Stimulated activated CD4-positive, alpha-beta T cell treated with anti-CD3 and anti-CD28 coated beads, Interleukin-15, amount 100 ng/mL, for 48 hours (primary cell): Measurements from ENCODE around the gene ANK2.

ENCODE experiments used
- DNase-seq, 2 donors: peaks; one replicate each; pipeline ENCODE4 v3.0.0-alpha.2; 2020; ENCODE audit warnings: low read depth in 2 of 2

The ANK2 gene

DNA sequence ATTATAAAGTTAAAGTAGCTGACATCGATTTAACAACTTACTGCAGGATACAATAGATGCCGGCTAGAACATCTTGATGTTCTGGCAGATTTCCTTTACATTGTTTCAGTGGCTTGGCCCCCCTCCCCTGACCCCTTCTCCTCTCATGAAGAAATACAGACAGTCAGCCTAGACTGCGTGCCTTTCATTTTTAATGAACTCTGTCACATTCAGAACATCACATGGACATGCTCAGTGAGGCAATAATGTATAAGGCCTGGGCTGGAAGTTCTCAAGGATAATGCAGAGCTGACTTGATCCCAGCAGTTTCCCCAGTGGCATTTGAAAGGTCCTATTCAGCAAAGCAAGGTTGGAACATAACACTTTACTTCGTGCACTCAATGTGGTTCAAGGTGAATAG, 239.2 kb downstream of the ANK2 start:
- no peak for DNase-seq

GRCh38 chr4:113289766-113290165, 240.3 kb downstream of the ANK2 start:
- no peak for DNase-seq

DNA sequence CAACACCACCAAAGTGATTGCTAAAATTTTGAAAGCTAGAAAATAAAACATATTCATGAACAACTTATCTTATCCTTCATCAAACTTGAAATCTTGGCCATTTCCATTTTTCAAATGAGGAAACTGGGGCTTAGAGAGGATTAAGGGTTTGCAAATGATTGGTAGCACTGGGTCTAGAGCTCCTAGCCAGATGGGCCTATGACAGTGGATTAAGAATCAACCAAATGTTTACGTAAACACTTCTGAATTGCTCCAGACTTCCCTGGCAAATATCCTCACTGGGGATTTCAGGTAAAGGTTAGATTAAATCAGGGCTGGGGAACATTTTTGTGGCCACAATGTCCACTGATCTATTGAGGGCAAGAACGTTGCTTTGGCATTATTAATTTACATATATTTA, 241.2 kb downstream of the ANK2 start:
- no peak for DNase-seq

GRCh38 chr4:113292371-113293042, 243.1 kb downstream of the ANK2 start:
- DNase-seq = no peak

DNA sequence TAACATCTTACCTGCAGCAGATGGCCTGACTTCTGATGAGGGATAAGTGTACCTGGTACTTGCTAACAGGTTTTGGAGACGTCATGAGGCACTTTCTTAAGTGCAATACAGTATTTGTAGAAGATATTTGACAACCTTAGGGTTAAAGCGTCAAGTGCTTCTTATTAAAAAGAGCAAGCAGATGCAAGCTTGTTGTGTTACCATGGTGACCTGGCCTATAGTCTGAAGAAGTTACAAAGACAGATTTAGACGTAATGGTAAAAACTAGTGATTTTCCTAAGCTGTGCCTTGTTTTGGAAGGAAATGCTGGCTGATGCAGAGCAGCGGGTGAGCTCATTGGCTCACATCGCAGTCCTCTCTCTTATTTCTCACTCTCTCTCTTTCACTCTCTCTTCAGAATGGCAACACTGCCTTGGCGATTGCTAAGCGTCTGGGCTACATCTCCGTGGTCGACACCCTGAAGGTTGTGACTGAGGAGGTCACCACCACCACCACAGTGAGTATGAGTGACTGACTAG, 243.6 kb downstream of the ANK2 start:
- DNase-seq = no peak

- DNase-seq = no peak
Observed at GRCh38 chr4:113293674-113294073, 244.2 kb downstream of the ANK2 start.

GRCh38 chr4:113294908-113295307, 245.5 kb downstream of the ANK2 start:
- DNase-seq = no peak

DNA sequence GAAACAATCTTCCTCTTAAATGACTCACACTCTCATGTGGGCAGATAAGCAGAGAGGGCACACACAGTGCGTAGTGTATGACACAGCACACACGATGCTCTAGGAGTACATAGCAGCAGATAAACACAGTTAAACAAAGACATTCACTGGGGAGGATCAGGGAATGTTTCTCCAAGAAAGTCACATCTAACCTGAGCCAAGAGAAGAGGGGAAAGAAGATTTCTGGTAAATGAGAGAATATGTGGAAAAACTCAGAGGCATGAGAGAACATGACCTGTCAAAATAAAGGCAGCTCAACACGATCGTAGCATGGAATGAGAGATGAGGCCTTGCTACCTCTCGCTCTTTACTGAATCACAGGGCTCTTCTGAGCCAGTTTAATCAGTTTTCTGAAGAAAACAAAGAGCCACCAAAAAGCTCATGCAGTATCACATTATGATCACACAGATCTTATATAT, 251.0 kb downstream of the ANK2 start:
- DNase-seq = no peak

DNA sequence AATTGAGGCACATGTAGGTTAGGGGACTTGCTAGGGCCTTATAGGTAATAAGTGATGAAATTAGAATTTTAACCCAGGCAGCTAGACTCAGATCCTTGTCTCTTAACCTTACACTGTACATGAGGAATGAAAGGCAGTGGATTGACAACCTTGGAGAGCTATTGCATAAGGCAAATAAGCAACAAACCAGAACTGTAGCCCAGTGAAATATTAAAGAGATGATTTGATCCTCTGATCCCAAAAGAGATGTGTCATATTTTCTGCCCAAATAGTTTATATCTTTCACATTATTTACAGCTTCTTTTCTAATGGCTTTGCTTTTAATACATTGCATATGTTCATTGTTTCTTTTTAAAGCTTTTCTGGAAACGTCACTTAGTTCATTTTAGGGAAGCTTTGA, 252.6 kb downstream of the ANK2 start:
- no peak for DNase-seq

GRCh38 chr4:113303315-113303714, 253.9 kb downstream of the ANK2 start:
- no peak for DNase-seq

GRCh38 chr4:113311047-113311446, 261.6 kb downstream of the ANK2 start:
- no peak for DNase-seq

DNA sequence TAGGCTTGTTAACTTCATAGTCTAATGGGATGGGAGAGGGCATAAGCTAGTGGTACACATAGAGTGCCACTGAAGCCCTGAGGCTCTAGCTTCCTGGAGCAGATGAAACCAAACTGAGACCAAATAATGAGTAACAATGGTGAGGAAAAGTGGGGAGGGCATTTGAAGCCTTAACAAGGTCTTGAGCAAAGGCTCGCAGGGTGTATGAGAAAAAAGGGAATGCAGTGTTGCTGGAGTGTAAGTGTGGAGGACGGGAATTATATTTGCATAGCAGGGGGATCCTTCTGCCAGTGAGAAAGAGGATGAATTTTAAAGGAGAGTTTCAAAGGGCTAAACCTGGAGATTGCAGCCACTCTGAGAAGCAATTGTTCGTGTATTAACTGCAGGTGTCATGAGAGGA, 263.1 kb downstream of the ANK2 start:
- DNase-seq = no peak

- no peak for DNase-seq
Observed at GRCh38 chr4:113314426-113314825, 265.0 kb downstream of the ANK2 start.

- DNase-seq = no peak
Observed at GRCh38 chr4:113316879-113317278, 267.4 kb downstream of the ANK2 start.

- DNase-seq = no peak
Observed at GRCh38 chr4:113317523-113317922, 268.1 kb downstream of the ANK2 start.

DNA sequence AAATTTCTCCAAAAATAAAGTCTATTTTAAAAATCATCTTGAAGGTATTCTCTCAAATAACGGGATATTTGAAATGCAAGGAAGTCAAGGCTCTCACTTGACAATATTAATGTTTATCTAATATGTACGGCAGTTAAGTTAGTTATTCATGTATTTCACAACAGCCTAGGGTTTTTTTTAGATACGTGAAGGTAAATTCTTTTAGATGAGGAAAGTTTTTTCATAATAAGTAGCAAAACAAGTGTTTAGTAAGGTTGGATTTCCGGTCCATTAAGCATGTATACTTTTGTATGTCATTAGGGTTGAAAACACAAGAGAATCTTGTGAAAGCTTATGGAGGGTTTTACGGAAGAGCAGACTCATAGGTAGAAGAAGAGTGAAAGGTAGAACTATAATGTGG, 273.3 kb downstream of the ANK2 start:
- no peak for DNase-seq

DNA sequence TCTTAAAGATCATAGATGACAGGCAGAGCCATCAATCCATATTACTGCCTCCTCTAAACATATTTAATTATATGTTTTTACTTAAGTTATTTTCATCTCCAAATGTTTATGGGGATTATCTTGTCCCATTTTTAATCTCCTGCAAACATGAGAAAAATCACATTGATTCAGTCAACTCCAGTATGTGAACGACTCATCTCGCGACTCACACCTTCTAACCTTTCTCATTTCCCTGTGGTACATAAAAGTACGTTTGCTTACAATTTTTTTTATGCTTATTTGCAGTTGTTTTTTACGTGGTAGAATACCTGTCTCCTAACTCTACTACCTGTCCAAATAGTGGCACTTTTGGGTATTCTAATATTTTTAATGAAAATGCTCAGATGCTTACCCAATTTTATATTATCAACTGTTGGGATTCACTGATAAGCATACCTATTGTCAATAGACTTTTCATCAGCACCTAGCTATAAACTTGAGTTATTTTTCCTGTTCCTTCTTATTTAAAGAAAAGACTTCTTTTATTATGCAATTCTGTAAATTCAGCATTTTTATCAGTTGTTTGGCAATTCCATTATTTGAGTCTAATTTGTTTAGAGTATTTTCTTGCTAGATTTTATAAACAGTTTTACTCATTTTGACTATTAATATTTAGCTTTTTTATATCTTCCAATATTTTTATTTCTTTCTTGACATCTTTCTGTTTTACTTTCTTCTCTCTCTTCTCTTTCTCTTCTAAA, 276.6 kb downstream of the ANK2 start:
- DNase-seq = no peak

GRCh38 chr4:113327494-113327893, 278.0 kb downstream of the ANK2 start:
- no peak for DNase-seq

DNA sequence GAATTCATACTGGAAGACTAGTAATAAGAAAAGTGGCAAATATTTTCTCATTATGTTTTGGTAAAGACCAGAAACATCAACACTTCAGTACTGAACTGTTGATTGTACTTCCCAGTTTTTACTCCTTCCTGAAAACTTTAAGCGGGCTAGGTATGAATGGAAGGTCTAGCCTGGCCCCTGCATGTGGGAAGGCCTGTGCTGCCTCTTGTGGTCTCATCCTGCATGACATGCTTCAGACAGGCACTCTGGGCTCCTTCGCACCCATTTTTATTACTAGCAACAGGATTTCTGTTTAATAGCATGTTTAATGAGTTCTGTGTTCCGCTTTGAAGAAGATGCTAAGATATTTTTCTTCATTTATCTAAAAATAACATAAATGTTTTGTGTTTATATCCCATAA, 279.1 kb downstream of the ANK2 start:
- no peak for DNase-seq

DNA sequence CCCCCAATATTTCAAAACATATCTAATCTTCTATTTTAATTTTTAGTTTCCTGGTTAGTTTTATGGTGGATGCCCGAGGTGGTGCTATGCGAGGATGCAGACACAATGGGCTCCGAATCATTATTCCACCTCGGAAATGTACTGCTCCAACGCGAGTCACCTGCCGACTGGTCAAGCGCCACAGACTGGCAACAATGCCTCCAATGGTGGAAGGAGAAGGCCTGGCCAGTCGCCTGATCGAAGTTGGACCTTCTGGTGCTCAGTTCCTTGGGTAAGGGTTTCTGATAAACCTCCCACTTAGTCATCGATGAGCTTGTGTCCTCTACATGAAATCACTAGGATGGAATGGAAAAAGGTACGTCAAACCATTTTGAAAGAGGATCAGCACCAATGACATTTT, 280.7 kb downstream of the ANK2 start:
- DNase-seq = no peak

GRCh38 chr4:113331811-113332210, 282.4 kb downstream of the ANK2 start:
- DNase-seq = no peak

- DNase-seq = no peak
Observed at GRCh38 chr4:113332701-113333100, 283.2 kb downstream of the ANK2 start.

DNA sequence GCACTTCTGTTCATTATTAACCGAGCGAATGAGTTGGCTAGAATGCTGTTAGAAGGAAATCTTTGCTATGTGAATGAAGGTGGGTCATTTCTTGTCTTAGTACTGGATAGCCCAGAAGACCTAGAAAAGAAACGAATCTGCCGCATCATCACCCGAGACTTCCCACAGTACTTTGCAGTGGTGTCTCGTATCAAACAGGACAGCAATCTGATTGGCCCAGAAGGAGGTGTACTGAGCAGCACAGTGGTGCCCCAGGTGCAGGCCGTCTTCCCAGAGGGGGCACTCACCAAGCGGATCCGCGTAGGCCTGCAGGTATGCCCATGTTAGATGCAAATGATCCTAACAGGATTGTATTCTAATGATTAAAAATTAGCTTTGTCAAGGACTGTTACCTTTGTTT, 286.3 kb downstream of the ANK2 start:
- no peak for DNase-seq
